Putamen (tissue), 1 donor: ENCODE results near the gene RND2.

Experiments
- DNase-seq: peaks from one replicate; pipeline ENCODE4 v3.0.0-alpha.2; 2016; ENCODE audit warnings: low spot score

The RND2 gene

GRCh38 chr17:43006639-43007551, 18.1 kb upstream of the RND2 start, which contains the start of gene IFI35:
Gene IFI35, plus strand, starts transcription at chr17:43006784. Its CDS starts 164 bp downstream, at chr17:43006948.
- DNase-seq = no peak

GRCh38 chr17:43010667-43011308, 14.2 kb upstream of the RND2 start:
- DNase-seq = no peak

GRCh38 chr17:43011728-43012472, 13.1 kb upstream of the RND2 start:
- no peak for DNase-seq

- DNase-seq = no peak
Observed at GRCh38 chr17:43013296-43013695, 11.7 kb upstream of the RND2 start.

- DNase-seq = no peak
Observed at GRCh38 chr17:43014020-43014648, 10.9 kb upstream of the RND2 start.

- no peak for DNase-seq
Observed at GRCh38 chr17:43014649-43015542, 10.1 kb upstream of the RND2 start.

GRCh38 chr17:43015579-43015978, 9.5 kb upstream of the RND2 start:
- no peak for DNase-seq

- DNase-seq = no peak
Observed at GRCh38 chr17:43016216-43016615, 8.8 kb upstream of the RND2 start.

GRCh38 chr17:43018008-43018853, 6.8 kb upstream of the RND2 start:
- DNase-seq = peak; percentile 78

GRCh38 chr17:43018932-43019331, 6.1 kb upstream of the RND2 start:
- no peak for DNase-seq

GRCh38 chr17:43019418-43019817, 5.6 kb upstream of the RND2 start:
- DNase-seq = no peak

GRCh38 chr17:43020030-43020621, 4.9 kb upstream of the RND2 start:
- no peak for DNase-seq

GRCh38 chr17:43020789-43021740, 4.0 kb upstream of the RND2 start:
- no peak for DNase-seq

GRCh38 chr17:43021741-43022512, 3.1 kb upstream of the RND2 start, which contains the start of gene VAT1:
Gene VAT1, minus strand, starts transcription at chr17:43022385. Its CDS starts 63 bp downstream, at chr17:43022322.
- peak; percentile 80 for DNase-seq

GRCh38 chr17:43025290-43025657, 243 bp downstream of the RND2 start:
- no peak for DNase-seq

GRCh38 chr17:43025766-43026537, 921 bp downstream of the RND2 start:
- DNase-seq = no peak

GRCh38 chr17:43026595-43026994, 1.6 kb downstream of the RND2 start:
- no peak for DNase-seq
